SK-N-SH treated with all-trans-retinoic acid at 6 μM for 48 hours (cell line): Measurements from ENCODE around the gene MGARP.

Source experiments
- ATAC-seq: fragments of 200-7000 bp; cut with Tn5 transposase; 3 replicates; pipeline ENCODE4 v1.9.1; 2020; ENCODE audit warnings: mild to moderate bottlenecking, moderate library complexity
- ARNTL ChIP-seq: fragments of 450-650 bp; formaldehyde crosslinking; IDR thresholded peaks from 2 replicates; pipeline ENCODE4 v1.5.0; 2020; ENCODE audit warnings: low read depth, mild to moderate bottlenecking, moderate library complexity, borderline replicate concordance
- ESRRG ChIP-seq: fragments of 250-450 bp; sonication (Bioruptor Pico); IDR thresholded peaks from 2 replicates; pipeline ENCODE4 v1.6.1; 2021; ENCODE audit warnings: mild to moderate bottlenecking
- GLIS3 ChIP-seq: fragments of 250-450 bp; sonication (Bioruptor Pico); IDR thresholded peaks from 2 replicates; pipeline ENCODE4 v1.5.0; 2020; ENCODE audit warnings: mild to moderate bottlenecking, moderate library complexity
- ISL1 ChIP-seq: fragments of 250-450 bp; sonication (Bioruptor Pico); IDR thresholded peaks from 2 replicates; pipeline ENCODE4 v2.1.2; 2022; ENCODE audit warnings: mild to moderate bottlenecking, moderate library complexity
- OSR1 ChIP-seq: fragments of 250-450 bp; sonication (Bioruptor Pico); IDR thresholded peaks from 2 replicates; pipeline ENCODE4 v1.8.0; 2022; ENCODE audit warnings: moderate library complexity, mild to moderate bottlenecking, inconsistent platforms
- TCF4 ChIP-seq: fragments of 250-450 bp; sonication (Bioruptor Pico); IDR thresholded peaks from 2 replicates; pipeline ENCODE4 v1.8.0; 2021; ENCODE audit warnings: mild to moderate bottlenecking, moderate library complexity, borderline replicate concordance
- TOX ChIP-seq: fragments of 250-450 bp; sonication (Bioruptor Pico); IDR thresholded peaks from 2 replicates; pipeline ENCODE4 v1.8.0; 2021; ENCODE audit warnings: mild to moderate bottlenecking, moderate library complexity, borderline replicate concordance
- ZNF565 ChIP-seq: fragments of 450-650 bp; formaldehyde crosslinking; conservative IDR thresholded peaks from 2 replicates; pipeline ENCODE4 v1.5.0; 2020; ENCODE audit warnings: low read depth, mild to moderate bottlenecking, moderate library complexity
- TF ChIP-seq, protein P1 (sequence below): fragments of 250-450 bp; sonication (Bioruptor Pico); IDR thresholded peaks from 2 replicates; pipeline ENCODE4 v1.5.0; 2020; ENCODE audit warnings: mild to moderate bottlenecking, moderate library complexity
- TF ChIP-seq, protein P2 (sequence below): fragments of 250-450 bp; sonication (Bioruptor Pico); IDR thresholded peaks from 2 replicates; pipeline ENCODE4 v1.5.1; 2020; ENCODE audit warnings: low read depth, mild to moderate bottlenecking, moderate library complexity
- TF ChIP-seq, protein P3 (sequence below): fragments of 250-450 bp; sonication (Bioruptor Pico); IDR thresholded peaks from 2 replicates; pipeline ENCODE4 v1.8.0; 2021; ENCODE audit warnings: low read depth, mild to moderate bottlenecking, moderate library complexity, borderline replicate concordance
- TF ChIP-seq, protein P4 (sequence below): fragments of 250-450 bp; sonication (Bioruptor Pico); IDR thresholded peaks from 2 replicates; pipeline ENCODE4 v1.8.0; 2020; ENCODE audit warnings: mild to moderate bottlenecking, moderate library complexity, borderline replicate concordance

MGARP gene

DNA sequence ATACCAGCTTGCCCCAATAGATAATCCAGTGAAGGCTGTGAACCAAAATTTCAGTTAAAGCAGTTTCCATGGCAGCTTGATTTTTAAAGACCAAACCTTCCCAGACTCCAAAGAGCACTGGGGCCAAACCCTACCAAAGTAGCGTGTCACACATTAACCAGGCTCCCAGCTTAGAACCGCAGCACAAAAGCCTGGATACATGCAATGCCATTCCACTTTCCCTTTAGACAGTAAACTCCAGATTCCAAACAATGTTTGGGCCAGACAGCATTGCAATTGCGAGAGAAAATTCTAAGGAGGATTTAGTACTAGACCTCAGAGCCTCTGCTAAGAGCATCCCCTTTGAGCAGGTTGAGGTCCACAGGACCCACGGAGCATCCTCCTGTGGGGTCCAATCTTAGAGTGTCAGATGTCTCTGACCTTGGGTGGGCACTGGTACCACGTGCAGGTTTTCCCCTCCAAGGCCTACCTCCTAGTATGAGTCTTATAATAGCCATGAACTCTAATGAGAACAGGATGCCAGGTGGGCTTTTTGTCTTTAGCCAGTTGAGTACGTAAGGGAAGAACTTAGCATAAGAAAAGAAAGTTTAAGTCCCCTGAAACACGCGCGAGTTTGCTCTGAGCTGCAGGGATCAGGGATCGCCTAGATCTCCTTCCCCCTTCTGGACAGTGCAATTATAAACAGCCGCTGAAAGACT, 38.8 kb downstream of the MGARP start (continued):
- TF ChIP-seq, protein P1, sequence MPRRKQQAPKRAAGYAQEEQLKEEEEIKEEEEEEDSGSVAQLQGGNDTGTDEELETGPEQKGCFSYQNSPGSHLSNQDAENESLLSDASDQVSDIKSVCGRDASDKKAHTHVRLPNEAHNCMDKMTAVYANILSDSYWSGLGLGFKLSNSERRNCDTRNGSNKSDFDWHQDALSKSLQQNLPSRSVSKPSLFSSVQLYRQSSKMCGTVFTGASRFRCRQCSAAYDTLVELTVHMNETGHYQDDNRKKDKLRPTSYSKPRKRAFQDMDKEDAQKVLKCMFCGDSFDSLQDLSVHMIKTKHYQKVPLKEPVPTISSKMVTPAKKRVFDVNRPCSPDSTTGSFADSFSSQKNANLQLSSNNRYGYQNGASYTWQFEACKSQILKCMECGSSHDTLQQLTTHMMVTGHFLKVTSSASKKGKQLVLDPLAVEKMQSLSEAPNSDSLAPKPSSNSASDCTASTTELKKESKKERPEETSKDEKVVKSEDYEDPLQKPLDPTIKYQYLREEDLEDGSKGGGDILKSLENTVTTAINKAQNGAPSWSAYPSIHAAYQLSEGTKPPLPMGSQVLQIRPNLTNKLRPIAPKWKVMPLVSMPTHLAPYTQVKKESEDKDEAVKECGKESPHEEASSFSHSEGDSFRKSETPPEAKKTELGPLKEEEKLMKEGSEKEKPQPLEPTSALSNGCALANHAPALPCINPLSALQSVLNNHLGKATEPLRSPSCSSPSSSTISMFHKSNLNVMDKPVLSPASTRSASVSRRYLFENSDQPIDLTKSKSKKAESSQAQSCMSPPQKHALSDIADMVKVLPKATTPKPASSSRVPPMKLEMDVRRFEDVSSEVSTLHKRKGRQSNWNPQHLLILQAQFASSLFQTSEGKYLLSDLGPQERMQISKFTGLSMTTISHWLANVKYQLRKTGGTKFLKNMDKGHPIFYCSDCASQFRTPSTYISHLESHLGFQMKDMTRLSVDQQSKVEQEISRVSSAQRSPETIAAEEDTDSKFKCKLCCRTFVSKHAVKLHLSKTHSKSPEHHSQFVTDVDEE (CRISPR knock-in tag) = no peak
- TF ChIP-seq, protein P2, sequence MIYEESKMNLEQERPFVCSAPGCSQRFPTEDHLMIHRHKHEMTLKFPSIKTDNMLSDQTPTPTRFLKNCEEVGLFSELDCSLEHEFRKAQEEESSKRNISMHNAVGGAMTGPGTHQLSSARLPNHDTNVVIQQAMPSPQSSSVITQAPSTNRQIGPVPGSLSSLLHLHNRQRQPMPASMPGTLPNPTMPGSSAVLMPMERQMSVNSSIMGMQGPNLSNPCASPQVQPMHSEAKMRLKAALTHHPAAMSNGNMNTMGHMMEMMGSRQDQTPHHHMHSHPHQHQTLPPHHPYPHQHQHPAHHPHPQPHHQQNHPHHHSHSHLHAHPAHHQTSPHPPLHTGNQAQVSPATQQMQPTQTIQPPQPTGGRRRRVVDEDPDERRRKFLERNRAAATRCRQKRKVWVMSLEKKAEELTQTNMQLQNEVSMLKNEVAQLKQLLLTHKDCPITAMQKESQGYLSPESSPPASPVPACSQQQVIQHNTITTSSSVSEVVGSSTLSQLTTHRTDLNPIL (CRISPR knock-in tag) = no peak

DNA sequence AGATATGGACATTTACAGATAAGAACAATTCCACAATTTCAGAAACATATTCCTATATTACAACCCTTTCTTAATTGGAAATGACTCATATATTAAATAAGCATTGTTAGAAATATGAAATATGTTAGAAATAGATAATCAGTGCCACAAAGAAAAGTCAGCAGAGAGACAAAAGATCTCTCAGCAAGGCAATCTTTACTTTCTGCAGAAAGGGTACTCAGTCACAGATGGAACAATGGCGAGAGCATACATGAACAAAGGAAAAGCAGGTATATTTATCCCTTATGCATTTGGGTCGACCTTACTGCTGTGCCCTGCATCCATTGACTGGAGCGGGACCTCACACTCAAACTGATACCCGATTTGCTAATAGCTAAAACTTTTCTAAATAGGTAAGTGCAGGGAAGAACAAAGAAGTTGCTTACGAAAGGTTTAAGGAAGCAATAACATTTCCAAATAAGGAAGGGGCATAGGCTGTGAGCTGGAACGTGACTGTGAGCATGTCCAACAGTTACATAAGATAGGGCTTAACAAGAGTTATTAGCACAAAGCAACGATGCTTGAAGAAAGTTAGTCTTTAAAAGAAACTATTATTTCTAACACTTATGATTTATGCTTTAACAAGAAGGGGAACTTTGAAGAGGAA, 40.8 kb downstream of the MGARP start:
- ATAC-seq = no peak
- TF ChIP-seq ARNTL (CRISPR knock-in tag) (no peak), ZNF565 (CRISPR knock-in tag) (no peak)
- TF ChIP-seq, protein P3, sequence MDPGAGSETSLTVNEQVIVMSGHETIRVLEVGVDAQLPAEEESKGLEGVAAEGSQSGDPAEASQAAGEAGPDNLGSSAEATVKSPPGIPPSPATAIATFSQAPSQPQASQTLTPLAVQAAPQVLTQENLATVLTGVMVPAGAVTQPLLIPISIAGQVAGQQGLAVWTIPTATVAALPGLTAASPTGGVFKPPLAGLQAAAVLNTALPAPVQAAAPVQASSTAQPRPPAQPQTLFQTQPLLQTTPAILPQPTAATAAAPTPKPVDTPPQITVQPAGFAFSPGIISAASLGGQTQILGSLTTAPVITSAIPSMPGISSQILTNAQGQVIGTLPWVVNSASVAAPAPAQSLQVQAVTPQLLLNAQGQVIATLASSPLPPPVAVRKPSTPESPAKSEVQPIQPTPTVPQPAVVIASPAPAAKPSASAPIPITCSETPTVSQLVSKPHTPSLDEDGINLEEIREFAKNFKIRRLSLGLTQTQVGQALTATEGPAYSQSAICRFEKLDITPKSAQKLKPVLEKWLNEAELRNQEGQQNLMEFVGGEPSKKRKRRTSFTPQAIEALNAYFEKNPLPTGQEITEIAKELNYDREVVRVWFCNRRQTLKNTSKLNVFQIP (CRISPR knock-in tag) = no peak
- TF ChIP-seq, protein P4, sequence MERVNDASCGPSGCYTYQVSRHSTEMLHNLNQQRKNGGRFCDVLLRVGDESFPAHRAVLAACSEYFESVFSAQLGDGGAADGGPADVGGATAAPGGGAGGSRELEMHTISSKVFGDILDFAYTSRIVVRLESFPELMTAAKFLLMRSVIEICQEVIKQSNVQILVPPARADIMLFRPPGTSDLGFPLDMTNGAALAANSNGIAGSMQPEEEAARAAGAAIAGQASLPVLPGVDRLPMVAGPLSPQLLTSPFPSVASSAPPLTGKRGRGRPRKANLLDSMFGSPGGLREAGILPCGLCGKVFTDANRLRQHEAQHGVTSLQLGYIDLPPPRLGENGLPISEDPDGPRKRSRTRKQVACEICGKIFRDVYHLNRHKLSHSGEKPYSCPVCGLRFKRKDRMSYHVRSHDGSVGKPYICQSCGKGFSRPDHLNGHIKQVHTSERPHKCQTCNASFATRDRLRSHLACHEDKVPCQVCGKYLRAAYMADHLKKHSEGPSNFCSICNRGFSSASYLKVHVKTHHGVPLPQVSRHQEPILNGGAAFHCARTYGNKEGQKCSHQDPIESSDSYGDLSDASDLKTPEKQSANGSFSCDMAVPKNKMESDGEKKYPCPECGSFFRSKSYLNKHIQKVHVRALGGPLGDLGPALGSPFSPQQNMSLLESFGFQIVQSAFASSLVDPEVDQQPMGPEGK (CRISPR knock-in tag) = no peak

DNA sequence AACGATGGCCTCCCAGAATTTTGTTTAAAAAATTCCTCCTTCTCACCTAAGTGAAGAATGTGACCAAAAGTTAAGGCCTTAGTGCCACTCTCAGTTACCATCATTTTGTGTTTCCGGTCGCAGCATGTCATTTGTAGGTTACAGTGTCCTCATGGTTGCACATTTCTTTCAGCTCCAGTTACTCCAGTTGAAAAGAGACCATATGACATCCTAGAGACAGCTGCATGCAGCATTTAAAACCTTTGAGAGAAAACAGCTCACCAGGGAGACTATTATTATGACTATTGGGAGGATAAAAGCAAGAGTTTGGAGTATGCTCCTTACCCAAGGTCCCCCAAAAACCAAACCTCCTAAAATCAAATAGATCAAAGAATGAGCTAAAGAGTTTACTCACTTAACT, 45.8 kb downstream of the MGARP start:
- TF ChIP-seq TOX (CRISPR knock-in tag) (no peak), OSR1 (CRISPR knock-in tag) (no peak), ESRRG (CRISPR knock-in tag) (no peak), GLIS3 (no peak), ISL1 (no peak), TCF4 (CRISPR knock-in tag) (no peak)
- TF ChIP-seq, protein P3 (CRISPR knock-in tag) = no peak
- TF ChIP-seq, protein P4 (CRISPR knock-in tag) = no peak
- TF ChIP-seq, protein P2 (CRISPR knock-in tag) = no peak
- ATAC-seq = no peak
